Karpas-422 (cell line): Measurements from ENCODE around the gene SLK. TPM values are rescaled to one million over a fixed set of nuclear protein-coding genes. Genes with fewer than 3 reads are reported as not detected.

Experiments
- DNase-seq: peaks from one replicate; pipeline ENCODE4 v3.0.0-alpha.2; 2015
- H2AFZ ChIP-seq: fragments of 200-600 bp; sonication (generic); 2 replicates; pipeline ENCODE4 v1.6.1; 2014; ENCODE audit warnings: antibody characterized with exemption, low read length, mixed read lengths
- H3K27ac ChIP-seq: fragments of 200-600 bp; sonication (generic); 2 replicates; pipeline ENCODE4 v1.5.1; 2014; ENCODE audit warnings: mild to moderate bottlenecking, low read length, moderate library complexity
- H3K27me3 ChIP-seq: fragments of 200-600 bp; sonication (generic); 2 replicates; pipeline ENCODE4 v1.6.1; 2014; ENCODE audit warnings: low read length, mixed read lengths
- H3K36me3 ChIP-seq: fragments of 200-600 bp; sonication (generic); 2 replicates; pipeline ENCODE4 v1.6.1; 2014; ENCODE audit warnings: low read length, mixed read lengths; ENCODE audit not compliant: insufficient read depth
- H3K4me1 ChIP-seq: fragments of 200-600 bp; sonication (generic); 2 replicates; pipeline ENCODE4 v1.6.1; 2014; ENCODE audit warnings: mild to moderate bottlenecking, low read length, mixed read lengths
- H3K4me2 ChIP-seq: fragments of 200-600 bp; sonication (generic); 2 replicates; pipeline ENCODE4 v1.6.1; 2014; ENCODE audit warnings: low read length, low read depth, mild to moderate bottlenecking; ENCODE audit not compliant: poor library complexity, severe bottlenecking
- H3K4me3 ChIP-seq: fragments of 200-600 bp; sonication (generic); 2 replicates; pipeline ENCODE4 v1.5.1; 2014; ENCODE audit warnings: mild to moderate bottlenecking, antibody characterized with exemption, low read length, mixed read lengths
- H3K79me2 ChIP-seq: fragments of 200-600 bp; sonication (generic); 2 replicates; pipeline ENCODE4 v1.6.1; 2014; ENCODE audit warnings: mild to moderate bottlenecking, low read length, mixed read lengths
- H3K9ac ChIP-seq: fragments of 200-600 bp; sonication (generic); 2 replicates; pipeline ENCODE4 v1.6.0; 2014; ENCODE audit warnings: low read length
- H3K9me2 ChIP-seq: fragments of 200-600 bp; sonication (generic), shearing (Covaris generic); replicated peaks from 2 replicates; pipeline ENCODE4 v1.6.0; 2014; ENCODE audit warnings: mild to moderate bottlenecking, low read length, moderate library complexity; ENCODE audit not compliant: insufficient read depth
- H3K9me3 ChIP-seq: fragments of 300-700, 200-600 bp; sonication (generic); 2 replicates; pipeline ENCODE4 v1.6.1; 2014; ENCODE audit warnings: low read length, mixed read lengths
- H4K20me1 ChIP-seq: fragments of 200-600 bp; sonication (generic); 2 replicates; pipeline ENCODE4 v1.6.1; 2014; ENCODE audit warnings: mild to moderate bottlenecking, antibody characterized with exemption, low read length, low read depth; ENCODE audit not compliant: insufficient read depth
- total RNA-seq: library from RNA; depleted of rRNA; stranded (reverse); fragments of >200 nt; shearing (Covaris generic); gene quantifications from 2 replicates; pipeline ENCODE4 v1.2.3, GENCODE V29; 2014; ENCODE audit warnings: low replicate concordance

The SLK gene
- total RNA-seq, 1 experiment from 2014 or later: 28.1 TPM

GRCh38 chr10:103947799-103948516, 19.0 kb upstream of the SLK start:
- Histone ChIP-seq H3K79me2 (no peaks in the 10 kb centered on the region), H3K4me1 (no peaks in the 10 kb centered on the region), H3K4me2 (no peak overlapping the region), H3K27me3 (no peaks in the 10 kb centered on the region), H3K9me2 (no peaks in the 10 kb centered on the region), H4K20me1 (no peaks in the 10 kb centered on the region), H3K9me3 (no peaks in the 10 kb centered on the region), H2AFZ (no peak overlapping the region), H3K9ac (no peak overlapping the region), H3K4me3 (no peak overlapping the region), H3K27ac (no peak overlapping the region), H3K36me3 (no peaks in the 10 kb centered on the region)
- DNase-seq: no peak

DNA sequence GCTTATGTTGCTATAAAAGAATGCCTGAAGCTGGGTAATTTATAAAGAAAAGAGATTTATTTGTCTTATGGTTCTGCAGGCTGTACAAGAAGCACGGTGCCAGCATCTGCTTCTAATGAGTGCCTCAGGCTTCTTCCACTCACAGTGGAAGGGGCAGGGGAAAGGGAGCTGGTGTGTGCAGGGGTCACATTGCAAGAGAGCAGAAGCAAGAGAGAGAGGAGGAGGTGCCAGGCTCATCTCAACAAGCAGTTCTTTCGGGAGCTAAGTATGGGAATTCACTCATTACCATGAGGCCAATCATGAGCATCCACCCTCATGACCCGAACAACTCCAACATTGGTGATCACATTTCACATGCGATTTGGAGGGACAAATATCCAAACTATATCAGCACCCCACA, 17.2 kb upstream of the SLK start:
- Histone ChIP-seq H3K79me2 (no peaks in the 10 kb centered on the region), H3K27ac (no peak overlapping the region)
- no peak for DNase-seq

GRCh38 chr10:103951183-103951582, 15.8 kb upstream of the SLK start:
- Histone ChIP-seq H3K4me1 (no peaks in the 10 kb centered on the region), H3K9me3 (no peaks in the 10 kb centered on the region), H3K9me2 (no peaks in the 10 kb centered on the region), H3K79me2 (no peaks in the 10 kb centered on the region), H3K4me3 (no peak overlapping the region), H3K4me2 (no peak overlapping the region), H3K27ac (no peak overlapping the region), H3K27me3 (peaks cover 5% of the 10 kb centered on the region; the same call in 1 of the 2 replicates), H3K36me3 (no peaks in the 10 kb centered on the region), H3K9ac (no peak overlapping the region), H2AFZ (no peak overlapping the region), H4K20me1 (no peaks in the 10 kb centered on the region)
- DNase-seq: no peak

More for the DNA sequence above, 17.2 kb upstream of the SLK start:
- Histone ChIP-seq H3K4me1 (no peaks in the 10 kb centered on the region), H3K27me3 (peaks cover 5% of the 10 kb centered on the region; the same call in 1 of the 2 replicates), H3K4me2 (no peak overlapping the region), H4K20me1 (no peaks in the 10 kb centered on the region), H3K4me3 (no peak overlapping the region), H3K36me3 (no peaks in the 10 kb centered on the region), H3K9me3 (no peaks in the 10 kb centered on the region), H2AFZ (no peak overlapping the region), H3K9me2 (no peaks in the 10 kb centered on the region), H3K9ac (no peak overlapping the region)

GRCh38 chr10:103951942-103952341, 15.0 kb upstream of the SLK start:
- H3K27ac ChIP-seq: no peak overlapping the region
- H3K27me3 ChIP-seq: peaks cover 5% of the 10 kb centered on the region; the same call in 1 of the 2 replicates
- no peaks in the 10 kb centered on the region for H3K4me1 ChIP-seq
- H3K79me2 ChIP-seq: no peaks in the 10 kb centered on the region
- H3K9me3 ChIP-seq: no peaks in the 10 kb centered on the region
- H3K9ac ChIP-seq: no peak overlapping the region
- no peak overlapping the region for H2AFZ ChIP-seq
- no peak overlapping the region for H3K4me3 ChIP-seq
- H3K36me3 ChIP-seq: no peaks in the 10 kb centered on the region
- no peak for DNase-seq
- no peaks in the 10 kb centered on the region for H3K9me2 ChIP-seq
- H4K20me1 ChIP-seq: no peaks in the 10 kb centered on the region
- no peak overlapping the region for H3K4me2 ChIP-seq

DNA sequence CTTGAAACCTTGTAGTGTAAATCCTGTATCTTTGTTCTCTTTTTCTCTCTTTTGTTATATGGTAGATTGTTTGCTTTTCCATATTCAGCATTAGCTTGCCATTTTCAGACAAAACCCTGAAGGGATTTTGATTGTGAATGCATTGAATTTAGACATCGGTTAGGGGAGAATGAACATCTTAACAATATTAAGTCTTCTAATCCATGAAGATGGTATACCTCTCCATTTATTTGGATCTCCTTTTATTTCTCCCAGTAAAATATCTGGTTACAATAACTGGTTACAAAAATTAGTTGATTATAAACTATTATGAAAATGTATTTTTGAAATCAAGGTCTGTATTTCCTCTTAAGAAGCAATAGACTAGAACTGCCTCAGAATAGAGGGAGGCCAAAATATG, 12.4 kb upstream of the SLK start:
- no peak for DNase-seq
- no peaks in the 10 kb centered on the region for H3K79me2 ChIP-seq
- H3K4me2 ChIP-seq: no peak overlapping the region
- H3K36me3 ChIP-seq: no peaks in the 10 kb centered on the region
- H3K4me1 ChIP-seq: no peaks in the 10 kb centered on the region
- H3K27me3 ChIP-seq: peaks cover 5% of the 10 kb centered on the region; the same call in 1 of the 2 replicates
- no peaks in the 10 kb centered on the region for H3K9me2 ChIP-seq
- H3K9me3 ChIP-seq: no peaks in the 10 kb centered on the region
- H3K9ac ChIP-seq: no peak overlapping the region
- no peaks in the 10 kb centered on the region for H4K20me1 ChIP-seq
- H3K4me3 ChIP-seq: no peak overlapping the region
- H2AFZ ChIP-seq: no peak overlapping the region
- H3K27ac ChIP-seq: no peak overlapping the region

DNA sequence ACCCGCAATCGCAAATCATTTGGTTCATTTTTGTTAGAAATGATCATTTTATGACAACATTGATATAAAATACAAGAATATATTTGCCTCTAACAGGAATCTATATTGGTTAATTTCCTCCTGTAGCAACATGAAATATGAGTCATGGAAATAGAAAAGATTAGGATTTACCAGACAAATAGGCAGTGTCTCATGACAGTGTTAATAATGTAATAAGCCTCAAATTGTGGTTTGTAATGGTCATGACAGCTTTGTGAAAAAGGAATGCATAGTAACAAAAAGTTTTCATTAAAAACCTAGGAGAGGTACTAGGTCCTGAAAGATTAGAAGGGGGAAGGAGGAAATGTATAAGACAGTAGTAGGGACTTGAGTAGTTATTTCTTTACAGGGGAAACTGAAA, 7.9 kb upstream of the SLK start:
- Histone ChIP-seq H2AFZ (no peak overlapping the region), H3K27me3 (no peaks in the 10 kb centered on the region)

DNA sequence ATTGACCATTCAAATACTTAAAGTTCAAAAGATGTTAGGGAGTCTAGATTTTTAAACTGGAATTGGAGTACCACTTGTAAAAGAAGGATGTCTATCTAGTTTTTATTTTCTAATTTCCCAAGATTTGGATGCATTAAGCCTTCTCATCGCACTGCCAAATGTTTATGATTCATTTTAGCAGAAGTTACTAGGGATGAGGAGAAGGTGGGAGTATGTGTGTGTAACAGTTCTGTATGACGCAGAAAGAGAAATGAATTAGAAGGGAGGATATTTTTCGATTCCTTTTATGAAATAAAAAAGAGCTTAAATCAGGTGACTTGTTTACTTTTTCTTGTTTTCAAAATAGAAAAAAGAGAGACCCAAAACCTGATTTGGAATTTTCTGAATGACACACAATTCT, 6.8 kb upstream of the SLK start:
- Histone ChIP-seq H3K4me3 (no peak overlapping the region), H3K9ac (no peak overlapping the region), H3K27me3 (no peaks in the 10 kb centered on the region), H2AFZ (no peak overlapping the region), H3K4me1 (no peaks in the 10 kb centered on the region), H3K79me2 (no peaks in the 10 kb centered on the region), H3K4me2 (no peak overlapping the region), H3K36me3 (no peaks in the 10 kb centered on the region), H3K27ac (no peak overlapping the region), H4K20me1 (no peaks in the 10 kb centered on the region), H3K9me3 (no peaks in the 10 kb centered on the region), H3K9me2 (no peaks in the 10 kb centered on the region)
- no peak for DNase-seq

More for the DNA sequence above, 7.9 kb upstream of the SLK start:
- no peak for DNase-seq
- no peaks in the 10 kb centered on the region for H4K20me1 ChIP-seq
- H3K4me1 ChIP-seq: no peaks in the 10 kb centered on the region
- no peaks in the 10 kb centered on the region for H3K9me2 ChIP-seq
- H3K36me3 ChIP-seq: no peaks in the 10 kb centered on the region
- no peak overlapping the region for H3K4me3 ChIP-seq
- no peak overlapping the region for H3K4me2 ChIP-seq
- no peaks in the 10 kb centered on the region for H3K79me2 ChIP-seq
- no peak overlapping the region for H3K9ac ChIP-seq
- no peaks in the 10 kb centered on the region for H3K9me3 ChIP-seq
- no peak overlapping the region for H3K27ac ChIP-seq

DNA sequence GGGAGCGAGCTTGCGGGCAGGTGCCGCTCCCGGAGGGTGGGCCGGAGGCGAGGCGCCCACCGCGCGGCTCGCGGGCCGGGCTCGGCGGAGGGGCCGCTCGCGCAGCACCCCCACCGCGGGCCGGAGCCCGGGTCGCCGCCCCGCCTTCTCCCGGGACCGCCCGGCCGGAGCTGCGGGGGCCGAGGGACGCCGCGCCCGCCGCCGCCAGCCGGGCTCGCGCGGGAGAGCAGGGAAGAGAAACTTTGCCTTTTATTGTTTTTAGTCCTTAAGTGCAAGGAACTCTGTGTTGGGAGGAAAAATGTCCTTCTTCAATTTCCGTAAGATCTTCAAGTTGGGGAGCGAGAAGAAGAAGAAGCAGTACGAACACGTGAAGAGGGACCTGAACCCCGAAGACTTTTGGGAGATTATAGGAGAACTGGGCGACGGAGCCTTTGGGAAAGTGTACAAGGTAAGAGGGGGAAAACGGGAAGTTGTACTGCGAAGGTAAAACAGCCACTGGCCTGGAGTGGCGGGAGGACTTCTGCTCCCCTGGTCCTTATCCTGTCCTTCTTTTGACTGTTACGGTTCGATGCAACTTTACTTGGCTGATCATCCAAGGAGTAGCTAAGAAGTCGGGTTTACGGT, 620 bp downstream of the SLK start:
- no peaks in the 10 kb centered on the region for H3K27me3 ChIP-seq
- H3K4me2 ChIP-seq: peak overlapping the region; percentile 92
- peak; percentile 68 for DNase-seq
- H3K9me3 ChIP-seq: no peaks in the 10 kb centered on the region
- peaks cover 32% of the 10 kb centered on the region for H3K4me1 ChIP-seq
- peak overlapping the region; percentile 92 for H3K4me3 ChIP-seq
- H3K79me2 ChIP-seq: peaks cover 51% of the 10 kb centered on the region
- no peaks in the 10 kb centered on the region for H3K9me2 ChIP-seq
- no peaks in the 10 kb centered on the region for H4K20me1 ChIP-seq
- peak overlapping the region; percentile 43 for H3K27ac ChIP-seq
- peak overlapping the region; percentile 85 for H2AFZ ChIP-seq
- peaks cover 3% of the 10 kb centered on the region; the same call in 1 of the 2 replicates for H3K36me3 ChIP-seq
- peak overlapping the region; percentile 77 for H3K9ac ChIP-seq
